PC-3 (cell line): ENCODE measurements around the gene PHACTR2. TPM values are rescaled to one million over a fixed set of nuclear protein-coding genes. Genes with fewer than 3 reads are reported as not detected.
"Not testable (repeated sequence)": the region's sequence is repeated elsewhere in the genome, so short reads cannot be mapped to it uniquely, and the experiment has no call there.

Experiments
- ATAC-seq: fragments of 200-7000 bp; cut with Tn5 transposase; 2 replicates; pipeline ENCODE4 v1.9.1; 2020; ENCODE audit warnings: mild to moderate bottlenecking, moderate library complexity
- BruUV-seq: library from RNA; stranded (reverse); fragments of 400-500 nt; replicated peaks from 2 replicates; lab custom pipeline; 2021; lab: Mats Ljungman, UMichigan
- CTCF ChIA-PET: fragments of 300-600 bp; sonication (Branson Sonifier 250); formaldehyde crosslinking; loops from one replicate; lab custom pipeline; 2022; ENCODE audit warnings: antibody characterized with exemption; lab: Charles Lee
- POLR2A ChIA-PET: fragments of 300-600 bp; sonication (Branson Sonifier 250); formaldehyde crosslinking; loops from one replicate; lab custom pipeline; 2022; ENCODE audit warnings: antibody characterized with exemption; ENCODE audit not compliant: unreplicated experiment; lab: Charles Lee
- DNase-seq: peaks from one replicate; pipeline ENCODE4 v3.0.0-alpha.2; 2015
- H2AFZ ChIP-seq: fragments of 300-600 bp; sonication (generic); 2 replicates; pipeline ENCODE4 v1.6.0; 2016; ENCODE audit warnings: antibody characterized with exemption, low read length
- H3F3A ChIP-seq: fragments of 300-600 bp; sonication (generic); one replicate; pipeline ENCODE4 v1.6.0; 2017; ENCODE audit warnings: antibody characterized with exemption, low read length, control low read depth, mild to moderate bottlenecking; ENCODE audit not compliant: unreplicated experiment
- H3K27ac ChIP-seq: fragments of 300-600 bp; sonication (generic); 2 replicates; pipeline ENCODE4 v1.5.1; 2016; ENCODE audit warnings: mild to moderate bottlenecking, low read length
- H3K27me3 ChIP-seq: fragments of 300-600 bp; sonication (generic); 2 replicates; pipeline ENCODE4 v1.6.1; 2016; ENCODE audit warnings: low read length, mixed read lengths
- H3K36me3 ChIP-seq: fragments of 300-600 bp; sonication (generic); 2 replicates; pipeline ENCODE4 v1.6.1; 2016; ENCODE audit warnings: low read depth, mixed run types, low read length, mixed read lengths
- H3K4me1 ChIP-seq: fragments of 300-600 bp; sonication (generic); 2 replicates; pipeline ENCODE4 v1.5.1; 2016; ENCODE audit warnings: low read length; ENCODE audit not compliant: insufficient read depth
- H3K4me2 ChIP-seq: fragments of 300-600 bp; sonication (generic); 2 replicates; pipeline ENCODE4 v1.6.0; 2016; ENCODE audit warnings: low read length
- H3K4me3 ChIP-seq: fragments of 300-600 bp; sonication (generic); 2 replicates; pipeline ENCODE4 v1.5.1; 2016; ENCODE audit warnings: mild to moderate bottlenecking, low read length, mixed read lengths
- H3K79me2 ChIP-seq: fragments of 300-600 bp; sonication (generic); 2 replicates; pipeline ENCODE4 v1.6.1; 2017; ENCODE audit warnings: low read length, mixed read lengths
- H3K9ac ChIP-seq: fragments of 300-600 bp; sonication (generic); 2 replicates; pipeline ENCODE4 v1.6.0; 2016; ENCODE audit warnings: mild to moderate bottlenecking, low read length
- H3K9me2 ChIP-seq: fragments of 300-600 bp; sonication (generic); replicated peaks from 2 replicates; pipeline ENCODE4 v1.6.1; 2016; ENCODE audit warnings: mixed run types, low read length, mixed read lengths
- H3K9me3 ChIP-seq: fragments of 300-600 bp; sonication (generic); 2 replicates; pipeline ENCODE4 v1.6.1; 2016; ENCODE audit warnings: low read length, mixed read lengths
- H4K20me1 ChIP-seq: fragments of 300-600 bp; sonication (generic); 2 replicates; pipeline ENCODE4 v1.6.1; 2016; ENCODE audit warnings: low read length, mixed read lengths
- CTCF ChIP-seq: fragments of 300-600 bp; sonication (generic); conservative IDR thresholded peaks from 2 replicates; pipeline ENCODE4 v1.5.1; 2017; ENCODE audit warnings: antibody characterized with exemption, low read depth, mild to moderate bottlenecking, low read length
- EZH2 ChIP-seq: fragments of 300-600 bp; sonication (generic); IDR thresholded peaks from one replicate; pipeline ENCODE4 v1.6.1; 2017; ENCODE audit warnings: antibody characterized with exemption, mild to moderate bottlenecking, low read length; ENCODE audit not compliant: unreplicated experiment
- EZH2phosphoT487 ChIP-seq: fragments of 300-600 bp; sonication (generic); IDR thresholded peaks from 2 replicates; pipeline ENCODE4 v1.6.1; 2018; ENCODE audit warnings: mild to moderate bottlenecking, antibody characterized with exemption, low read length, borderline replicate concordance
- intact Hi-C: fragments of 100-400 bp; cut with micrococcal nuclease; formaldehyde crosslinking; loops from 2 replicates; pipeline ENCODE4 v1.9.0; 2023
- total RNA-seq: library from RNA; depleted of rRNA; stranded (reverse); fragments of >200 nt; gene quantifications from 2 replicates; pipeline ENCODE4 v1.2.3, GENCODE V29; 2014

PHACTR2 gene
- total RNA-seq, 1 experiment from 2014 or later = 19.4 TPM

DNA sequence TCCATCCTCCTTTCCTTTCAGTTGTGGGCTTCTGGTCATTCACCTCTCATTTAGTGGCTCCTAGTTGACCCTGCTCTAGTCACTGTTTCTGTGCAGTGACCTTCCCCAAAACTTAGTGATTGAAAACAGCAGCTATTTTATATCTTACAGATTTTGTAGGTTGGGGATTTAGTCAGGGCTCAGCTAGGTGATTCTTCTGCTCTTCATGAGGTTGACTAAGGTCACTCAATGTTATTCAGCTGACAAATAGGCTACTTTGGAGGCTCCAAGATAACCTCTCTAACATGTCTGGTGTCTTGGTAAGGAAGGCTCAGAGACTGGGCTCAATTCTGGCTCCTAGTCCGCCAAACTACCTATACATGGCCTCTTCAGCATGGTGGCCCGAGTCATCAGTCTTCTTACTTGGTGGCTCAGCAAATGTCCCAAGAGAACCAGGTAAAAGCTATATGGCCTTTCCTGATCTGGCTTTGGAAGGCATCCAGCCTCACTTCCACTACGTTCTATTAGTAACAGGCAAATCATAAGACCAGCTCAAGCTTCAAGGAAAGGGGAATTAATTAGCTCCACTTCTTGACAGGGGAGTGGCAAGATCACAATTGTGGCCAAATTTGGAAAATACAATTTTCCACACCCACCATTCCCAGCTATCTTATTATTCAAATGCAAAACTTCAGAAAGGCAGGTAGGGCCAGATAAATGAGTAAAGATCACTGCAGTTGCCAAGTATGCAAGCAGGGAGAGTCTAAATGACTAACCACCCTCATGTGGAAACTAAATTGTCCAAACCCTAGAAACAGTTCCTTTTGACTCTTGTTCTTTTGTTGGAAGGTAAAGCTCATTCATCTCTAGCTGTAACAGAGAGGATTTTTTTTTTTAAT lies 114.9 kb downstream of the PHACTR2 start:
- no peak overlapping the region for H2AFZ ChIP-seq
- DNase-seq (no peak), ATAC-seq (no peak)
- ChIA-PET CTCF (no interaction called here), POLR2A (interaction anchor here (0.5 kb wide), 1 partner anchor 50 kb away, joined by 8 read pairs; no protein-coding TSS in a partner anchor)
- no peaks in the 10 kb centered on the region for H3F3A ChIP-seq
- H3K4me2 ChIP-seq = no peak overlapping the region
- H4K20me1 ChIP-seq = no peaks in the 10 kb centered on the region
- H3K4me3 ChIP-seq = no peak overlapping the region
- no peaks in the 10 kb centered on the region for H3K9me2 ChIP-seq
- H3K9me3 ChIP-seq = no peaks in the 10 kb centered on the region
- H3K4me1 ChIP-seq = no peaks in the 10 kb centered on the region
- H3K36me3 ChIP-seq = no peaks in the 10 kb centered on the region
- BruUV-seq = no TSS peak
- no peak overlapping the region for H3K9ac ChIP-seq
- H3K27me3 ChIP-seq = no peaks in the 10 kb centered on the region
- TF ChIP-seq EZH2phosphoT487 (no peak), CTCF (no peak), EZH2 (no peak)
- H3K27ac ChIP-seq = no peak overlapping the region
- no peaks in the 10 kb centered on the region for H3K79me2 ChIP-seq
- intact Hi-C loops = no loop called here

DNA sequence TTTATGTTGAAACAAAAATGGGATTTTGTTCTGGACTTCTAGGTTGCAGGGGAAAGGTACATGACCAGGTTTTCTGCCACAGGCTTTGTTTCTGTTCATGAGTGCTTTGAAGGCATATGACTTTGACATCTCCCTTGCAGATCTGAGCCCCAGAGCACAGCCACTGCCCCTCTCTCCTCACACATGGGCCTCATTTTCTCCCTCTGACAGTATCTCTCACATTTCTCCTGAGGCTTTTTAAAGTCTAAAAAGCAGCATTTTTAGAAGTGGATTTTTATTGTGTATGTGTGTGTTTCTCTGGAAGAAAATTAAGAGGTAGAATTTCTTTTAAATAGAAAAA lies 115.5 kb downstream of the PHACTR2 start:
- Histone ChIP-seq H3K27ac (no peak overlapping the region), H2AFZ (no peak overlapping the region), H4K20me1 (no peaks in the 10 kb centered on the region), H3K9me2 (no peaks in the 10 kb centered on the region), H3F3A (no peaks in the 10 kb centered on the region), H3K9ac (no peak overlapping the region), H3K4me3 (no peak overlapping the region), H3K4me1 (no peaks in the 10 kb centered on the region), H3K27me3 (no peaks in the 10 kb centered on the region), H3K79me2 (no peaks in the 10 kb centered on the region), H3K9me3 (no peaks in the 10 kb centered on the region), H3K4me2 (no peak overlapping the region), H3K36me3 (no peaks in the 10 kb centered on the region)
- no TSS peak for BruUV-seq
- DNase-seq (no peak), ATAC-seq (no peak)
- ChIA-PET CTCF (no interaction called here), POLR2A (no interaction called here)
- intact Hi-C loops = no loop called here
- TF ChIP-seq CTCF = no peak
- no peak for TF ChIP-seq EZH2phosphoT487
- TF ChIP-seq EZH2 = no peak

DNA sequence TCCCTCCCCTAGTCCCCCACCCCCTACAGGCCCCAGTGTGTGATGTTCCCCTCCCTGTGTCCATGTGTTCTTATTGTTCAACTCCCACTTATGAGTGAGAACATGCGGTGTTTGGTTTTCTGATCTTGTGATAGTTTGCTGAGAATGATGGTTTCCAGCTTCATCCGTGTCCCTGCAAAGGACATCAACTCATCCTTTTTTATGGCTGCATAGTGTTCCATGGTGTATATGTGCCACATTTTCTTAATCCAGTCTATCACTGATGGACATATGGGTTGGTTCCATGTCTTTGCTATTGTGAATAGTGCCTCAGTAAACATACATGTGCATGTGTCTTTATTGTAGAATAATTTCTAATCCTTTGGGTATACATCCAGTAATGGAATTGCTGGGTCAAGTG lies 118.8 kb downstream of the PHACTR2 start:
- H3F3A ChIP-seq, H3K4me1 ChIP-seq, H3K4me2 ChIP-seq, H3K27me3 ChIP-seq, intact Hi-C loops, H3K36me3 ChIP-seq, BruUV-seq, ATAC-seq, H4K20me1 ChIP-seq, POLR2A ChIA-PET, CTCF ChIA-PET, H3K9me3 ChIP-seq, DNase-seq, H3K9ac ChIP-seq, H3K79me2 ChIP-seq, H3K27ac ChIP-seq, H3K4me3 ChIP-seq, H2AFZ ChIP-seq, H3K9me2 ChIP-seq: not testable (repeated sequence)

DNA sequence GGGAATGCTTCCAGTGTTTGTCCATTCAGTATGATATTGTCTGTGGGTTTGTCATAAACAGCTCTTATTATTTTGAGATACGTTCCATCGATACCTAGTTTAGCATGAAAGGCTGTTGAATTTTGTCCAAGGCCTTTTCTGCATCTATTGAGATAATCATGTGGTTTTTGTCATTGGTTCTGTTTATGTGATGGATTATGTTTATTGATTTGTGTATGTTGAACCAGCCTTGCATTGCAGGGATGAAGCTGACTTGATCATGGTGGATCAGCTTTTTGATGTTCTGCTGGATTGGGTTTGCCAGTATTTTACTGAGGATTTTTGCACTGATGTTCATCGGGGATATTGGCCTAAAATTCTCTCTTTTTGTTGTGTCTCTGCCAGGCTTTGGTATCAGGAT lies 120.7 kb downstream of the PHACTR2 start:
- DNase-seq, H3K9me3 ChIP-seq, H3K9me2 ChIP-seq, H3K9ac ChIP-seq, CTCF ChIA-PET, H3K27ac ChIP-seq, H3K4me3 ChIP-seq, POLR2A ChIA-PET, H3F3A ChIP-seq, H3K4me2 ChIP-seq, H3K36me3 ChIP-seq, intact Hi-C loops, H3K27me3 ChIP-seq, H3K79me2 ChIP-seq, BruUV-seq, H3K4me1 ChIP-seq, H2AFZ ChIP-seq, ATAC-seq, H4K20me1 ChIP-seq: not testable (repeated sequence)
